ENCODE measurements around the gene KIF11. TPM values are rescaled to one million over a fixed set of nuclear protein-coding genes. Genes with fewer than 3 reads are reported as not detected.
"Not testable (repeated sequence)": the region's sequence is repeated elsewhere in the genome, so short reads cannot be mapped to it uniquely, and the experiment has no call there.

KIF11 gene
- polyA plus RNA-seq (ENCODE audit: insufficient read length in 10 of 10) = 10 to 100 TPM; 12.3 to 28.4 (median 17.7) TPM
- long read RNA-seq, donor 1, full-length matches to known transcripts = 1 of 1 reads
- long read RNA-seq, donor 1, partial matches to known transcripts = 0 of 1 reads
- long read RNA-seq, donor 1, other reads (novel, unspliced or antisense) = 0 of 1 reads
- long read RNA-seq, donor 2 = 0 reads
- long read RNA-seq, donor 3 = 0 reads
- long read RNA-seq, donor 4 = 0 reads
- long read RNA-seq, donor 5, partial matches to known transcripts = 6 of 6 reads
- long read RNA-seq, donor 5, other reads (novel, unspliced or antisense) = 0 of 6 reads
- long read RNA-seq, donor 6, full-length matches to known transcripts = 4 of 12 reads
- long read RNA-seq, donor 6, partial matches to known transcripts = 8 of 12 reads
- long read RNA-seq, donor 6, other reads (novel, unspliced or antisense) = 0 of 12 reads
- long read RNA-seq, donor 7 = 0 reads
- long read RNA-seq, donor 8, full-length matches to known transcripts = 1 of 1 reads
- long read RNA-seq, donor 8, partial matches to known transcripts = 0 of 1 reads
- long read RNA-seq, donor 8, other reads (novel, unspliced or antisense) = 0 of 1 reads
- long read RNA-seq, donor 9 = 0 reads

DNA sequence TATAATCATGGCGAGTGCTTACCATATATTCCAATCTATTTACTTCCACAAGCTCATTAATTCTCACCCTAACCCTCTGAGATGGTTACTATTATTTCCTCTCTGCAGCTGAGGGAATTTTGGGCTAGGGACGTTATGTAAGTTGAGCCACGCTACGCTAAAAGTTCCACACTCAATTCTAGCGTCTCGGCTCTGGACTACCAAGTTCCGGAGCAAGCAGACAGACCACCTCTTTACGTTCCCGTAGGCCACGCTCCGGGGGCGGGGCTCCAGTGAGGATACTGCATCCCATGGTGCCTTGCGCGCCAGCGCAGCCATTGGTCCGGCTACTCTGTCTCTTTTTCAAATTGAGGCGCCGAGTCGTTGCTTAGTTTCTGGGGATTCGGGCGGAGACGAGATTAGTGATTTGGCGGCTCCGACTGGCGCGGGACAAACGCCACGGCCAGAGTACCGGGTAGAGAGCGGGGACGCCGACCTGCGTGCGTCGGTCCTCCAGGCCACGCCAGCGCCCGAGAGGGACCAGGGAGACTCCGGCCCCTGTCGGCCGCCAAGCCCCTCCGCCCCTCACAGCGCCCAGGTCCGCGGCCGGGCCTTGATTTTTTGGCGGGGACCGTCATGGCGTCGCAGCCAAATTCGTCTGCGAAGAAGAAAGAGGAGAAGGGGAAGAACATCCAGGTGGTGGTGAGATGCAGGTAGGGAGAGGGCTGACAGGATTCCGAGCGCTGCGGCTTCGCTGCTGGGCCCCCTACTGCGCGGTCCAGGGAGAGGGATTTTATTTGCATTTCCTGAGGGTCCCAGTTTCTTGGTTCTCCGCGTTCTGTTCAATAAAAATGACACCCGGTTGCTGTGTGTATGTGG, at the start of gene KIF11:
Gene KIF11, plus strand, starts transcription at position 370 of the 858 bp plus-strand sequence. Its CDS starts 246 bp downstream, at position 616.
- DNase-seq = peak; percentile 98 to 99 (median 98)

DNA sequence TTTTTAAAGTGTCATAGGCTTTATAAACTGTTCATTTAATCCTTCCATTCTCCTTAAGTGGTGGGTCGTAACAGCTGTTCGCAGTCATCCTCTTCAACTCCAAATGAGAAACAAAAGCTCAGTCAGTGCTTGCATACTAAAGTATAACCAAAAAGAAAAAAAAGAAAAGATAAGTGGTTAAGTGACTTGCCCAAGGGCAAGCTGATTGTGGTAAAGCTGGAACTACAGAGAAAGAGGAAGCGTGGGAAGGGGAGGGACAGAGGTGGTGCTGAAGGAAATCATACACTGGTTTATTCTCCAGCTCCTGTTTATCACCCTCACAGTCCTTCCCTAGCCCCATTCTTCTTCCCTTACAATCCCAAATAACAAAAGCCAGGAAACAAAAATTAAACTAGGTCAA, 48.6 kb upstream of the KIF11 start:
- peak in 1 of 3 donors; percentile 1 for DNase-seq

DNA sequence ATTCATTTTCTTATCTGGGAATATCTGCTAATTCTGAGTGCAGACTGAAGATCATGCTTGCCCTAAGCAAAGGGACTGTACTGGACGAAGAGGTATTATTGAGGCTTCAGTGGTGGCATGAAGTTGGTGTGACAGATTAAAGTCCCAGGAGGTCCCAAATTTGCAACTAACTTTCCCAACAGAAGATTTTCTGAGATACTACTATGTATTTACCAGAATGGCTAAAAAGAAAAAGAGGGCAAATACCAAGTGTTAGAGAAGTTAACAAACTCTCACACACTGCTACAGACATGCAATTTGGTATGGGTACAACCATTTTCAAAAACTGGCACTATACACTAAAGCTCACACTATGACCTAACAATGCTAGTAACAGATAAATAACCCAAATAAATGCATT, 47.4 kb upstream of the KIF11 start:
- no peak for DNase-seq

DNA sequence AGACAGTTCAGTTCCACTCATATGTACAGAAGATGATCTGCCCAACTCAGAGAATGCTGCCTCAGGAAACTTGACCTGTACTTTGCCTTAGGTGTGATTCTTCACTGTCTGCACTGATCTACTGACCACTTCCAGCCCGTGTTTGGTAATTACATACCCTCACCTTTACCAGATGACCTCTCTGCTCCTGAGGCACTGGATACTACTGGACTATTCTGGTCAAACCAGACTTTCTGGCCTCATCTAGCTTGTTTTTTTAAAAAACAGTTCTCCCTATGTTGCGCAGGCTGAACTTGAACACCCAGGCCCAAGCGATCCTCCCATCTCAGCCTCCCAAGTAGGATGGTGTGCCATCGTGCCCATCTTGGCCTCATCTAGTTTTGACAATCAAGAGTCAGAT, 45.3 kb upstream of the KIF11 start:
- DNase-seq = no peak

DNA sequence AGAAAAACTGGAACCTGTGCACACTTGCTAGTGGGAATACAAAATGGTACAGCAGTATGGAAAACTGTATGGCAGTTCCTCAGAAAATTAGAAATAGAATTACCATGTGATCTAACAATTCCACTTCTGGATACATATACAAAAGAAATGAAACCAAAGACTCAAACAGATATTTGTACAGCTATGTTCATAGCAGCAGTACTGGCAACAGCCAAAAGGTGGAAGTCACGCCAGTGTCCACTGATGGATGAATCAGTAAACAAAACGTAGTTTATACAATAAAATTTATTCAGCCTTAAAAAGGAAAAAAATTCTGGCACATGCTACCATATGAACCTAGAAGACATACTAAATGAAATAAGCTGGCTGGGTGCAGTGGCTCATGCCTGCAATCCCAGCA, 42.0 kb upstream of the KIF11 start:
- DNase-seq = no peak

DNA sequence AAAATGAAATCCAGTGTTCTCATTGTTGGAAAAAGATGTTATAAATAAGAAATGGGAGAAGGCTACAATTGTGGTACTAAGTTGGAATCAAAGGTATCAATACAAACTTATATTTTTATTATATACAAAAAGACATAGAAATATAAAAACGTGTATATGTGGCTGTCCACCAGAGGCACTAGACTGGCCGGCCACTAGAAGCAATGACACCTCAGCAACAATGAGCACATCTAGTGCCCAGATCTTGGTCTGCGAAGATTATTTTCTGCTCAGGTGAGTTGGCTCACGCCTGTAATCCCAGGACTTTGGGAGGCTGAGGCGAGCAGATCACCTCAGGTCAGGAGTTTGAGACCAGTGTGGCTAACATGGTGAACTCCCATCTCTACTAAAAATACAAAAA, 40.6 kb upstream of the KIF11 start:
- DNase-seq = no peak

DNA sequence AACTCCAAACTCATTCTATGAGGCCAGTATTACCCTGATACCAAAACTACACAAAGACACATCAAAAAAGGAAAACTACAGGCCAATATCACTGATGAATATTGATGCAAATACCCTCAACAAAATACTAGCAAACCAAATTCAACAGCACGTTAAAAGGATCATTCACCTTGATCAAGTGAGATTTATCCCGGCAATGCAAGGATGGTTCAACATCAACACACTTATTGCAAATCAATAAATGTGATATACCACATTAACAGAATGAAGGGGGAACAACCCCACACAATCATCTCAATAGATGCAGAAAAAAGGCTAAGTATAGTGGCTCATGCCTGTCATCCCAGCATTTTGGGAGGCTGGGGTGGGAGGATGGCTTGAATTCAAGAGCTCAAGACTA, 39.0 kb upstream of the KIF11 start:
- no peak for DNase-seq

DNA sequence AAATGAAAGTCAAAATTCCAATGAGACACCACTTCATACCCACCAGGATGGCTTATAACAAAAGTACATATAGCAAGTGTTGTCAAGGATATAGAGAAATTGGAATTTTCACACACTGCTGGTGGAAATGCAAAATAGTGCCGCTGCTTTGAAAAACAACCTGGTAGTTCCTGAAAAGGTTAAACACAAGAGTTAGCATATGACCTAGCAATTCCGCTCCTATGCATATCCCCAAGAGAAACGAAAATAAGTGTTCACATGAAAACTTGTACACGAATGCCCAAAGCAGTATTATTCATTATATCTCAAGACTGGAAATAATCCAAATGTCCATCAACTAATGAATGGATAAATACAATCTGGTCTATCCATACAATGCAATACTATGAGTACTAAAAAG, 33.9 kb upstream of the KIF11 start:
- no peak for DNase-seq

DNA sequence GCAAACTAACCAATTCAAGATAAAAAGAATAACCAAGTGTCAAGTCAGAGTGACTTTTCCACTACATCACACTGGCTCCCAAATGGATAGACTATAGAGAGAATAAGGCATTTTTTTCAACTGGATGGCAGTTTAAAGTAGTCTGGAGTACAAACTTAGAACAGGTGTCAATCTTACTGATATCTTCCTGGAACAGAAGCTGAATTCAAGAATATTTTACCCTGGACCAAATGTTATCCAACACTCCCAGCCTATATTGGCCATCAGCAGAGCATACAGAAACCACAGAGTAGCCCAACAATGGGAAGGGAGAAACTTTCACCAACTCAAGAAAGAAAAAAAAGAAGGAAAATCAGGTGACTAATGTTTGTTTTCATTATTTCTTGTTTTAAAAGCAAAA, 30.5 kb upstream of the KIF11 start:
- DNase-seq = no peak

DNA sequence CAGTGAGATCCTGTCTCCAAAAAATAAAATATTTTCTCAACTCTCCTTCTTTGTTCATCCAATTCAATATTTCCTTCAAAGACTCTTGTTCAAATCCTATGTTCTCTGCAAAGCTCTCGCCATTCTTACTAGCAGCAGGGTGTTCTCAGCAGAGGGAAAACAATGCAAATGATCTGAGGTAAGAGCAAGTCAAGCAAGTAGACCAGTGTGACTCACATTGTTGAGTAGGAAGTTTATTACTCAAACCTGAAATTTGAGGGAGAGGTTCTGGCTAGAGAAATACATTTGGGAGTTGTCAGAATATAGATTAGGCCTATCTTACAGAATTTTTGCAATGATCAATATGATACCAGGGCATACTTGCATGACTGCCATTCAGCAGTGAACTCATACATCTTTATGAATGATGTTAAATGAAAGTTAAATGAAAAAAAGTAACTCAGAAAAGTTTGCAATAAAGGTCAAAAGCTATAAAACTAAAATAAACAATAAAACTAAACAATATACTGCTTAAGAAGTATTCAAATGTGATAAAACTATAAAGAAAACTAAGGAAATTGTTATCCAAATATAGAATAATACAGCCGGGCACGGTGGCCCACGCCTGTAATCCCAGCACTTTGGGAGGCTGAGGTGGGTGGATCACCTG, 24.9 kb upstream of the KIF11 start:
- DNase-seq = no peak

DNA sequence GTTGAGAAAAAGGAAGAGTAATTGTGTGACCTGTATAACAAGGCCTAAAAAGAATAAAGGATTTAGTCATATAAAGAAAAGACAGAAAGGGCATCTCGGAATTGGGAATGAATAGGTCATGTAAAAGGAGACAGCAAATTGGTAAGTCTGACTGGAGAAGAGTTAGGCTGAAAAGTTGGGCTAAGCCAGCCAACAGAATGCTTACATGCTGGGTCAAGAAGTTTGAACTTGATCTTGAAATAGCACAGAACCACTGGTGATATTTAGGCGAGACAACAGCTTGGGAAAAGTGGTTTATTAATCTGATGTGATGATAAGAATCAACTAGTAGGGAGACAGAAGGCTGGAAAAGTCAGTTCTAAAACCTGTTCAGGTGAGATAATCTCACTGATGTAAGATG, 23.9 kb upstream of the KIF11 start:
- DNase-seq = no peak

DNA sequence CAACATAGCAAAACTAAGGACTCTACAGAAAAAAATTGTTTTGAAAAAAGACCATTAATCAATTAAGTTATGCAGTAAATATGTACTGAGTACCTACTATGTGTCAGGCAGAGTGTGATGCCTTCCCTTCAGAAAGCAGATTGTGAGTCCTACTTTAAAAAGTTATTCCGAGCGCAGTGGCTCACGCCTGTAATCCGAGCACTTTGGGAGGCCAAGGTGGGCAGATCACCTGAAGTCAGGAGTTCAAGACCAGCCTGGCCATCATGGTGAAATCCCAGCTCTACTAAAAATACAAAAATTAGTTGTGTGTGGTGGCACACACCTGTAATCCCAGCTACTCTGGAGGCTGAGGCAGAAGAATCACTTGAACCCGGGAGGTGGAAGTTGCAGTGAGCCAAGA, 23.3 kb upstream of the KIF11 start:
- DNase-seq = not testable (repeated sequence)

DNA sequence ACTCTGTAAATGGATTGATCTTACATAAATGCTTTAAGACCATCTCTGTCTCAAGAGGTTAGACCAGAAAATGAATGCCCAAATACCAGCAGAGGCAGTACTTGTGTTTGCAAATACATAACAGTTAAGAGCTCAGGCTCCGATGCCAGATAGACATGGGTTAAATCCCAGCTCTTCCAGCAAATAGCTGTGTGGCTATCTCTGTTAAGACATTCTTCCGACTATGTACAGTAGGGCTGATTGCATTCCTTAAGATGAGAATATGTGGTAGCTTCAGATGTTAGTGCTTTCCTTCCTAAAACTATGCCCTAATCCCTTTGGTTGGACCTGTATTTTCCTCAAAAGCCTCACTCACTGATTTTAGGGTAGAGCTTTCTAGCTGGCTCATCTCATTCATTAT, 21.3 kb upstream of the KIF11 start:
- DNase-seq = no peak

DNA sequence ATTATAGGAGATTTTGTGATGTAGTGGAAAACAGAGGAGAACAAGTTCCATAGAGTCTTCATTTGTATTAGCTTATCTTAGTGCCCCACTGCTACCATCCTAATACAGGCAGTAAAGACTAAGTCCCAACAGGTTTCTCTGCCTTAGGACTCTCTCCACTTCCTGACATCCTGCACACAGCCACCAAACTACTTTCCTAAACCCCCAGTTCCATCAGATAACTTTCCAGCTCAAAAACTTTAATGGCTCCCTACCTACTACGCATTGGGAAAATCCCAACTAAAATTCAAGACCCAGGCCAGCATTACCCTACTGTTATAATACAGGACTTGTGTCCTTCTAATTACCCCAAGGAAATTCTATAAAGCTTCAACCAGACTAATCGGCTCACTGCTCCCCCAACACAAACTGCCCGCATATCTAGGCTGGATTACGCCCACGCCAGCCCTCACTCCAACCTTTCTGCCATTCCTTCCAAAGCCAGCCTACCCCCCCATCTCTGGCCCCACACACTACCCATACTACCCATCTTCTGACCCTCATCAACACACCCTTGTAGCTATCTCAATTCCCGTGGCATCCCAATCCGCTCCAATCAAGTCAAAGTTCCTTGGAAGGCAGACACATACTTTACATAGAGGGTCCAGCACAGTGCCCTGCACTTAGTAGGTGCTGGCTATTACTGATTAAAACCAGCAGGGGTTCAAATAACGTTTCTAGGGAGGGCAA, 20.4 kb upstream of the KIF11 start:
- no peak for DNase-seq

DNA sequence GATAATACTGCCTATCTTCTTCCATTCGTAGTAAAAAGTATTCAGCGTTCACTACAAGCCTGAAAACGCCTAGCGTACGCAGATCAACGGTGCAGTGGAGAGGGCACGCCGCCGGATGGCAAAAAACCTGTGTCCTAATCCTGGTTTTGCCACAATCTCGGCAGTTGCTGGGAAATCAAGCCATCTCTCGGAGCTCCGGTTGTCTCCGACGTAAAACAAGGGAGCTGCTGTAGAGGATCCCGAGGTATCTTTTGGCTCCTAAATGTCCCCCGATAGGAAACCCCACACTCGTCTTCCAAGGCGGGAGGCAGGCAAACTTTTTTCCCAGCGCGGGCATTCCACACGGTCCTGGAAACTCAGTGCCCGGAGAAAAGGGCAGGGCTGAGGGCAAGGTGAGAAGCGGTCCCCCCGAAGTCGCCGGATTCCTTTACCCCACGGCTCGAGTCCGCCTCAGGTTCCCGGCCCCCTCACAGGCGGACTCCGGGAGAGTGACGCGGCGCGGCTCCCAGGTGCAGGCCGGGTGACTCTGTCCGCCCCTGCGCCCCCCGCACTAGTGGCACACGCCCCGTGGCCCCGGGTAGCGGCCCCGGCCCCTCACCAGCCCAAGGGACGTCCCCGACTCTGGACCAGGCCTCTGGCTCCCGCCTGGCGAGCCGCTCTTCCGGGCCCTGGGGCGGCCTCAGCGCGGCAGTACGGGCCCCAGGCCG, 19.7 kb upstream of the KIF11 start:
- DNase-seq = peak in 1 of 3 donors; percentile 28

DNA sequence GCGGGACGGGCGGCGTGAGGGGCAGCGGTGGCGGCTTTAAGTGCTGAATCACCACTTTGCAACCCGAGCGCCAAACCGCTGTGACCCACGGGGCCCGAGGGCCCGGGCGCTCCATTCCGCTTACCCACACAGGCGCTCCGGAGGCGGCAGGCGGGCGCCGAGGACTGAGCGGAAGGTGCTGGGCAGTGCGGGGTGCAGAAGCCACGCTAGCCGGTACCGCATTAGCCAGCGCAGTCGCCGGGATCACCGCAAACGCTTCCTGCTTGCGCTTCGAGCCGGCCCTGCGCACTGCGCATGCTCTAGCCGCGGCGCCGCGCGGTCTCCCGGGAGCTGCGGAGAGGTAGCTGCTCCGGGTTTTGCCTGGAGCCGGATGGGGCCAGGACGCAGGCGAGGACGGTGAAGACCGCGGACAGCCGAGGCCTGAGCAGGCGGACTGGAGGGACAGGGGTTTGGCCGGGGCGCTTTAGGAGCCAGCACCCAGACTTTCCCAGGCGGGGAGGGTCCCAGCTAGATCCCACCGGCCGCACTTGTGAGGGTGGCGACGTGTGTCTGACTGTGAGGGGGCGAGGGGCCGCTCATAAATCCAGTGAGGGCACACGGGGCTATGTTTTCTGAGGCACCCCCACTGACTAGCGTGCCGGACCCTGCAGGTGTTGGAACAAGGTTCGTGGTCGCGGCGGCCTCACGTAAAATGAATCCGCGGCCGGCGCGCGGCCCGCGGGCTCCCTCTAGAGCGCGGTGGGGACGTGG, 19.0 kb upstream of the KIF11 start, which contains the start of gene IDE:
Gene IDE, minus strand, starts transcription at position 296 of the 750 bp plus-strand sequence. Its CDS starts 74 bp downstream, at position 222.
- DNase-seq = peak; percentile 78 to 96 (median 90)

DNA sequence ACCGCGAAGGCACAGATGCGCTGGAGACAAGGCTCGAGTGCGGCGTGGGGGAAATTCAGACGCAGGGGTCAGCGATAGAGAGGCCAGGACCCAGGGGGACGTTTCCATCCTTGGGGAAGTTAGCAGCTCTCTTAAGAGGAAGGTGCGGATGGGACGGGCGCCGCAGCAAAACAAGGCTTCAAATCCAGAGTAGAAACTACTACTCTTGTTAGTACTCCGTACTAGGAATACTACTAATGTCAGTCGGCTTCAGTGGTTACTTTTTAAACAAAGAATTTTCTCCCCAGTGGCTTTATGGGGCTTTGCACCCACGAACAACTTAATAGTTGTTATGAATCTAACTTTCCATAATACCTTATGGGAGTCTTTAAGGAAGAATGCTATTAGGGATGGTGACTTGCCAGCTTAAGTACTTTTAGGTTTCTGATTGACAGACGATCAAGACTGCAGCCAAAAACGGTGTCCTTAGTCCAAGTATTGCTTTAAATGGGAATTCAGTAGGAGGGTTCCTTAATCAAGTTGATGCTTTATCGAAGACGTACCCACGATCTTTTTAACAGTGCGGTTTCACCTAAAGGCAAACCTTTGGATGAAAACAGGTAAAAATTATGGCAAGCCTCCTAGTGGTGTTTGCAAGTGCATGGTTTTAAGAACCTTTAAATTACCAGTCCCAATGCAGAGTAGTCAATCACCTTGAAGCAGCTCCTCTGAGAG, 18.2 kb upstream of the KIF11 start:
- no peak for DNase-seq

DNA sequence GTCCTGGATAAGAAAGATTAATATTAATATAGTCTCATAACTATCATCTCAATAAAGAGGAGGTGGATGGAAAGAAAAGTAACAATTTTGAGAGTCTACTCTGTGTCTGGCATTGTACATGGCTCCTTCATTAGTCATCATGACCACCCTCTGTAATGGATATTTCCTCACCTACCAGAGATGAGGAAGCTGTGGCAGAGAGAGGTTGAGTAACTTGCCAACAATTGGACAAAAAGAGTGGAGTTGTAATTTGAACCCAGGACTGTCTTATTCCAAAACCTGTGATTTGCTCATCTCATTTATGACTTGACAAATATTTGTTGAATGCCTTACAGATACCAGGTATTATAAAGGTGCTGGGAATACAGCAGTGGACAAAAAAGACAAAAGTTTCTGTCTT, 17.0 kb upstream of the KIF11 start:
- DNase-seq = no peak

DNA sequence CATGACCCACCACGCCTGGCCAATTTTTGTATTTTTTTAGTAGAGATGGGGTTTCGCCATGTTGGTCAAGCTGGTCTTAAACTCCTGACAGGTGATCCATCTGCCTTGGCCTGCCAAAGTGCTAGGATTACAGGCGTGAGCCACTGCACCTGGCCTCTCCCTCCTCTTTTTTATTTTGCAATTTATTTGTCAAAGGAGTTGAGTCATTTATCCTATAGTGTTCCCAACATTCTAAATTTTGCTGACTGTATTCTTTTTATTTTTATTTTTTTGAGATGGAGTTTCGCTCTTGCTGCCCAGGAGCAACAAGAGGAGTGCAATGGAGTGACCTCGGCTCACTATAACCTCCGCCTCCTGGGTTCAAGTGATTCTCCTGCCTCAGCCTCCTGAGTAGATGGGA, 10.6 kb upstream of the KIF11 start:
- DNase-seq = not testable (repeated sequence)

Measured in muscle of back (tissue), 13 donors.